ENCODE data around the gene ATG101. TPM values are rescaled to one million over a fixed set of nuclear protein-coding genes. Genes with fewer than 3 reads are reported as not detected.

ATG101 gene
- total and polyA plus RNA-seq, 5 donors from 2014 or later = 30.1 to 38.2 (median 33.5) TPM

DNA sequence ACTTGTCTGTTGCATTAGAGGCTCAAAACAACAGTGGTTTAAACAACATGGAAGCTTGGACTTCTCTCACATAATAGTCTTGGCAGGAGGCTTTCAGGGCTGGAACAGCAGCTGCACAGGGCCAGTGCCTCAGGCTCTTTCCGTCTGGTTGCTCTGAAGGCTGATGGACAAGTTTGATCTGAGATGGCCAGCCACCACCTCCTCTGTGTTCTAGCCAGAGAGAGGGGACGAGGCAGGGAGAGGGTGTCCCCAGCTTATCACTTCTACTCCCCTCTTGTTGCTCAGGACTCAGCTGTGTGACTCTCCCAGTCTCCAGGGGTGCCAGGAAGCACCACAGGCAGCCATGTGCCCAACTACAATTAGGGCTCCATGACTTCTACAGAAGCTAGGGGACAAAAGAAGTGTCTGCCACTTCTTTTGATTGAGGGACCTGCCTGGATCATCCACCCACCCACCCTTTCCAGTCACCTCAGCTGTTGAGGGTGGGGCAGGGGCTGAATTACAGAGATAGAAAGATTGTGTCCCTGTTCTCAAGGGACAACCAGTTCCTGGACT, 56.3 kb downstream of the ATG101 start:
- H3K36me3 Mint-ChIP-seq = no peaks in the 10 kb centered on the region
- Histone ChIP-seq H3K36me3 (ENCODE audit: control insufficient read depth, insufficient read depth, low read length) (no peaks in the 10 kb centered on the region), H3K4me1 (ENCODE audit: control insufficient read depth, insufficient read depth, low read length, poor library complexity, severe bottlenecking) (peaks cover 6% of the 10 kb centered on the region), H3K27me3 (ENCODE audit: control insufficient read depth, insufficient read depth, low read length) (no peaks in the 10 kb centered on the region), H3K4me3 (ENCODE audit: low read depth, low read length) (no peak overlapping the region), H3K9me3 (ENCODE audit: control insufficient read depth in 2 of 2, low read length in 2 of 2) (no peaks in the 10 kb centered on the region), H3K27ac (ENCODE audit: insufficient read depth, low read length, poor library complexity, severe bottlenecking) (no peak overlapping the region)
- peaks cover 23% of the 10 kb centered on the region for H3K27me3 Mint-ChIP-seq
- DNase-seq = no peak
- no peak for ATAC-seq (ENCODE audit: low read depth in 2 of 2)
- H3K4me3 Mint-ChIP-seq = no peak overlapping the region
- peaks cover 0 to 6% (median 3%) of the 10 kb centered on the region in 4 donors for H3K4me1 Mint-ChIP-seq
- H3K9me3 Mint-ChIP-seq = peaks cover 0 to 3% (median 0%) of the 10 kb centered on the region in 7 donors
- no peak overlapping the region for H3K27ac Mint-ChIP-seq

Other genes starting within 250 kb of the ATG101 start
- gene FIGNL2, start 221.3 kb upstream of the ATG101 start, total RNA-seq = 0.27 TPM
- under 1 TPM in 2 of 4 donors, not detected in 2; 0.06 to 0.10 TPM for gene FIGNL2, start 221.3 kb upstream of the ATG101 start, polyA plus RNA-seq
- not detected for gene ANKRD33, start 181.9 kb upstream of the ATG101 start, total RNA-seq
- not detected for gene ANKRD33, start 181.9 kb upstream of the ATG101 start, polyA plus RNA-seq
- not detected for gene ACVRL1, start 162.5 kb upstream of the ATG101 start, total RNA-seq
- not detected for gene ACVRL1, start 162.5 kb upstream of the ATG101 start, polyA plus RNA-seq
- gene ACVR1B, start 118.3 kb upstream of the ATG101 start, total RNA-seq = 6.5 TPM
- 1 to 10 TPM in 3 of 4 donors, under 1 TPM in 1; 0.47 to 2.3 (median 1.2) TPM for gene ACVR1B, start 118.3 kb upstream of the ATG101 start, polyA plus RNA-seq
- gene TAMALIN, start 63.0 kb upstream of the ATG101 start, total RNA-seq = 253 TPM
- gene TAMALIN, start 63.0 kb upstream of the ATG101 start, polyA plus RNA-seq = 1 to 10 TPM in 2 of 4 donors, under 1 TPM in 2; 0.37 to 4.3 (median 0.91) TPM
- 143 TPM for gene NR4A1, start 18.5 kb upstream of the ATG101 start, total RNA-seq
- under 1 TPM; 0.22 to 0.54 (median 0.47) TPM for gene NR4A1, start 18.5 kb upstream of the ATG101 start, polyA plus RNA-seq
- 0.54 TPM for gene SMIM41, start 9.7 kb downstream of the ATG101 start, total RNA-seq
- not detected for gene SMIM41, start 9.7 kb downstream of the ATG101 start, polyA plus RNA-seq
- not detected for gene KRT80, start 122.0 kb downstream of the ATG101 start, total RNA-seq
- gene KRT80, start 122.0 kb downstream of the ATG101 start, polyA plus RNA-seq = not detected
- gene KRT7, start 163.3 kb downstream of the ATG101 start, total RNA-seq = not detected
- 1 to 10 TPM in 1 of 4 donors, under 1 TPM in 1, not detected in 2; 0.56 to 1.4 TPM for gene KRT7, start 163.3 kb downstream of the ATG101 start, polyA plus RNA-seq
- not detected for gene KRT86, start 204.7 kb downstream of the ATG101 start, total RNA-seq
- under 1 TPM in 1 of 4 donors, not detected in 3; 0.10 TPM for gene KRT86, start 204.7 kb downstream of the ATG101 start, polyA plus RNA-seq
- not detected for gene KRT81, start 221.6 kb downstream of the ATG101 start, total RNA-seq
- not detected for gene KRT81, start 221.6 kb downstream of the ATG101 start, polyA plus RNA-seq